Stomach (tissue), 4 donors: Measurements from ENCODE around the gene MAP1LC3B.

Source experiments
- EP300 ChIP-seq: sonication (generic); formaldehyde crosslinking; IDR thresholded peaks from one replicate; pipeline ENCODE4 v1.6.1; 2017; ENCODE audit warnings: antibody characterized with exemption
- POLR2A ChIP-seq, 4 donors: fragments of 450-650 bp; IDR thresholded peaks; one replicate each; pipeline ENCODE4 v1.6.1; 2016; ENCODE audit warnings: antibody characterized with exemption in 4 of 4, control low read depth in 2 of 4, mild to moderate bottlenecking in 1 of 4, moderate library complexity in 1 of 4
- POLR2AphosphoS5 ChIP-seq, 3 donors: sonication (generic); formaldehyde crosslinking; IDR thresholded peaks; one replicate each; pipeline ENCODE4 v1.6.1; 2016; ENCODE audit warnings: antibody characterized with exemption in 3 of 3
- TF ChIP-seq, protein P1 (sequence below), 7 experiments: fragments of 450-650 bp in 4 of 7; fragments of 200-600 bp in 3 of 7; sonication (generic) in 3 of 7; IDR thresholded peaks; one replicate each; pipeline ENCODE4 v1.5.1; 2016 to 2019; ENCODE audit warnings: antibody characterized with exemption in 7 of 7, control low read depth in 2 of 7, mild to moderate bottlenecking in 1 of 7

DNA sequence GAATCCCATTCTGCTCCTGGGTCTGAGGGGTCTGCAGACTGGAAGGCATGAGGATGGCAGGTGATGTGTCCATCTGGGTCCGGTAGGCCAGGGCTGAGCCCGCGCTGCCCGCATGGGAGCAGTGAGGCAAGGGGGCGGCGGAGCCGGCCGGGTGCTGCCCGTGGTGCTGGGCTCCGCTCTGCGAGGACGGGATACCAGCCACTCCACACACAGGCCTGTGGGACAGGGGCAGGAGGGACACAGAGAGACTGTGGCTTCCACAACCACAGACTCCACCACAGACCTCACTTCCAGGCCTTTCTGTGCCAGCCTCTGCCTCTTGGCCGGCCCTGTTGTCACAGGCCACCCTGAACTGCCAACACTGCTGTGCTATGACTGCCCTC lies 25.4 kb downstream of the MAP1LC3B start:
- TF ChIP-seq, protein P1, sequence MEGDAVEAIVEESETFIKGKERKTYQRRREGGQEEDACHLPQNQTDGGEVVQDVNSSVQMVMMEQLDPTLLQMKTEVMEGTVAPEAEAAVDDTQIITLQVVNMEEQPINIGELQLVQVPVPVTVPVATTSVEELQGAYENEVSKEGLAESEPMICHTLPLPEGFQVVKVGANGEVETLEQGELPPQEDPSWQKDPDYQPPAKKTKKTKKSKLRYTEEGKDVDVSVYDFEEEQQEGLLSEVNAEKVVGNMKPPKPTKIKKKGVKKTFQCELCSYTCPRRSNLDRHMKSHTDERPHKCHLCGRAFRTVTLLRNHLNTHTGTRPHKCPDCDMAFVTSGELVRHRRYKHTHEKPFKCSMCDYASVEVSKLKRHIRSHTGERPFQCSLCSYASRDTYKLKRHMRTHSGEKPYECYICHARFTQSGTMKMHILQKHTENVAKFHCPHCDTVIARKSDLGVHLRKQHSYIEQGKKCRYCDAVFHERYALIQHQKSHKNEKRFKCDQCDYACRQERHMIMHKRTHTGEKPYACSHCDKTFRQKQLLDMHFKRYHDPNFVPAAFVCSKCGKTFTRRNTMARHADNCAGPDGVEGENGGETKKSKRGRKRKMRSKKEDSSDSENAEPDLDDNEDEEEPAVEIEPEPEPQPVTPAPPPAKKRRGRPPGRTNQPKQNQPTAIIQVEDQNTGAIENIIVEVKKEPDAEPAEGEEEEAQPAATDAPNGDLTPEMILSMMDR (IDR thresholded peaks at IDR 0.05): no peak
- TF ChIP-seq POLR2A (IDR thresholded peaks at IDR 0.05) (no peak), POLR2AphosphoS5 (IDR thresholded peaks at IDR 0.05) (no peak), EP300 (no peak)
